Ishikawa (cell line): Measurements from ENCODE around the gene CCDC93.

ENCODE experiments used
- CREB1 ChIP-seq: IDR thresholded peaks from 2 replicates; pipeline ENCODE4 v1.6.1; 2012; ENCODE audit warnings: low read depth
- EGR1 ChIP-seq: IDR thresholded peaks from 2 replicates; pipeline ENCODE4 v1.6.1; 2012
- EP300 ChIP-seq: IDR thresholded peaks from 2 replicates; pipeline ENCODE4 v1.6.1; 2012; ENCODE audit warnings: borderline replicate concordance
- MAX ChIP-seq: IDR thresholded peaks from 2 replicates; pipeline ENCODE4 v1.6.1; 2012
- RAD21 ChIP-seq: IDR thresholded peaks from 2 replicates; pipeline ENCODE4 v1.6.1; 2012; ENCODE audit warnings: low read depth
- REST ChIP-seq: IDR thresholded peaks from 2 replicates; pipeline ENCODE4 v1.6.1; 2012; ENCODE audit warnings: low read depth, mild to moderate bottlenecking
- TAF1 ChIP-seq: IDR thresholded peaks from 2 replicates; pipeline ENCODE4 v1.6.1; 2012; ENCODE audit warnings: low read depth, mild to moderate bottlenecking
- TEAD4 ChIP-seq: IDR thresholded peaks from 2 replicates; pipeline ENCODE4 v1.6.1; 2012
- USF1 ChIP-seq: IDR thresholded peaks from 2 replicates; pipeline ENCODE4 v1.6.1; 2012

GRCh38 chr2:117981810-117982209 lies 32.1 kb downstream of the CCDC93 start:
- TF ChIP-seq EP300 (no peak), TEAD4 (no peak), CREB1 (no peak), EGR1 (no peak), USF1 (no peak), REST (no peak), TAF1 (no peak), RAD21 (no peak), MAX (no peak)
